22Rv1 (cell line): Measurements from ENCODE around the gene SUSD4.

Experiments used
- CTCF ChIP-seq: fragments of 450-650 bp; IDR thresholded peaks from 2 replicates; pipeline ENCODE4 v1.5.1; 2017; ENCODE audit warnings: mild to moderate bottlenecking
- ZFX ChIP-seq: fragments of 450-650 bp; IDR thresholded peaks from 2 replicates; pipeline ENCODE4 v1.6.1; 2017; ENCODE audit warnings: antibody characterized with exemption, borderline replicate concordance

GRCh38 chr1:223353939-223354338 lies 10.0 kb downstream of the SUSD4 start:
- TF ChIP-seq CTCF: no peak
- TF ChIP-seq ZFX: no peak
